ENCODE results near the gene CCDC107. TPM values are rescaled to one million over a fixed set of nuclear protein-coding genes. Genes with fewer than 3 reads are reported as not detected.
"Not testable (repeated sequence)": the region's sequence is repeated elsewhere in the genome, so short reads cannot be mapped to it uniquely, and the experiment has no call there.

Gene CCDC107
- 100 to 1,000 TPM in 1 of 3 donors, 10 to 100 TPM in 2; 35.5 to 121 (median 54.4) TPM for polyA plus RNA-seq

- 1% methylated on average over 56 to 67 of the region's 67 CpGs for WGBS, 3 donors
- H3K27ac ChIP-seq (ENCODE audit: low read depth, low read length) = peak within 1 kb of the TSS; percentile 82
Measured at GRCh38 chr9:35658137-35658967, at the start of gene CCDC107. CCDC107 (plus strand) TSS chr9:35658292; CDS start chr9:35658380, 88 bp downstream.

GRCh38 chr9:35609001-35609819 is 48.9 kb upstream of the CCDC107 start:
- no peak overlapping the region for H3K27ac ChIP-seq (ENCODE audit: low read depth, low read length)
- 86 to 92% (median 91%) methylated on average over 25 to 31 of the region's 31 CpGs for WGBS, 3 donors

GRCh38 chr9:35609820-35610163 is 48.3 kb upstream of the CCDC107 start:
- WGBS, 3 donors = 69 to 83% (median 83%) methylated on average over 13 of the region's 13 CpGs
- no peak overlapping the region for H3K27ac ChIP-seq (ENCODE audit: low read depth, low read length)

GRCh38 chr9:35611230-35611797 is 46.8 kb upstream of the CCDC107 start:
- WGBS, 3 donors = 17 to 18% (median 17%) methylated on average over 8 of the region's 8 CpGs
- H3K27ac ChIP-seq (ENCODE audit: low read depth, low read length) = no peak overlapping the region

- 92 to 96% (median 94%) methylated on average over 4 of the region's 4 CpGs for WGBS, 3 donors
- not testable (repeated sequence) for H3K27ac ChIP-seq (ENCODE audit: low read depth, low read length)
Measured at GRCh38 chr9:35612066-35612465, 46.0 kb upstream of the CCDC107 start.

- WGBS, 3 donors = 83 to 94% (median 90%) methylated on average over 2 of the region's 2 CpGs
- no peak overlapping the region for H3K27ac ChIP-seq (ENCODE audit: low read depth, low read length)
Measured at GRCh38 chr9:35612843-35613242, 45.2 kb upstream of the CCDC107 start.

- WGBS, 3 donors = 78 to 81% (median 80%) methylated on average over 17 of the region's 17 CpGs
- H3K27ac ChIP-seq (ENCODE audit: low read depth, low read length) = no peak overlapping the region
Measured at GRCh38 chr9:35615981-35616680, 42.0 kb upstream of the CCDC107 start.

GRCh38 chr9:35616681-35617459 is 41.2 kb upstream of the CCDC107 start:
- whole genome bisulfite sequencing, 3 donors = 8 to 12% (median 9%) methylated on average over 46 to 51 of the region's 51 CpGs
- H3K27ac ChIP-seq (ENCODE audit: low read depth, low read length) = no peak overlapping the region

GRCh38 chr9:35617548-35617947 is 40.5 kb upstream of the CCDC107 start:
- H3K27ac ChIP-seq (ENCODE audit: low read depth, low read length) = no peak overlapping the region
- 53 to 56% (median 53%) methylated on average over 8 of the region's 8 CpGs for WGBS, 3 donors

- no peak within 1 kb of the TSS for H3K27ac ChIP-seq (ENCODE audit: low read depth, low read length)
- 62 to 78% (median 63%) methylated on average over 7 of the region's 7 CpGs for WGBS, 3 donors
Measured at GRCh38 chr9:35618325-35618727, 39.8 kb upstream of the CCDC107 start, which contains the start of gene CD72. CD72 (minus strand) TSS chr9:35618413; CDS start chr9:35618303, 110 bp downstream.

- WGBS, 3 donors = 72 to 90% (median 77%) methylated on average over 17 of the region's 17 CpGs
Measured at GRCh38 chr9:35618854-35619799, 39.0 kb upstream of the CCDC107 start.

GRCh38 chr9:35619800-35620158 is 38.3 kb upstream of the CCDC107 start:
- 38 to 80% (median 49%) methylated on average over 2 of the region's 2 CpGs for WGBS, 3 donors
- no peak overlapping the region for H3K27ac ChIP-seq (ENCODE audit: low read depth, low read length)

More at GRCh38 chr9:35618854-35619799, 39.0 kb upstream of the CCDC107 start:
- H3K27ac ChIP-seq (ENCODE audit: low read depth, low read length) = no peak overlapping the region

- 88 to 96% (median 89%) methylated on average over 2 of the region's 2 CpGs for WGBS, 3 donors
- no peak overlapping the region for H3K27ac ChIP-seq (ENCODE audit: low read depth, low read length)
Measured at GRCh38 chr9:35627575-35627974, 30.5 kb upstream of the CCDC107 start.

- no peak overlapping the region for H3K27ac ChIP-seq (ENCODE audit: low read depth, low read length)
- WGBS, 3 donors = 94 to 97% (median 96%) methylated on average over 6 of the region's 6 CpGs
Measured at GRCh38 chr9:35628389-35628991, 29.6 kb upstream of the CCDC107 start.

- WGBS, 3 donors = 84 to 92% (median 89%) methylated on average over 5 of the region's 5 CpGs
- H3K27ac ChIP-seq (ENCODE audit: low read depth, low read length) = no peak overlapping the region
Measured at GRCh38 chr9:35629597-35629996, 28.5 kb upstream of the CCDC107 start.

- H3K27ac ChIP-seq (ENCODE audit: low read depth, low read length) = no peak overlapping the region
Measured at GRCh38 chr9:35635730-35636129, 22.4 kb upstream of the CCDC107 start.
